Measurements from ENCODE around the gene HYCC2. TPM values are rescaled to one million over a fixed set of nuclear protein-coding genes. Genes with fewer than 3 reads are reported as not detected.

HYCC2 gene
- total and polyA plus RNA-seq, 3 experiments from 2014 or later: 25.5 to 32.9 (median 27.7) TPM

- ChIA-PET CTCF (interaction anchor here (1.0 to 1.8 kb wide), 3 partner anchors 8 to 125 kb away, joined by 3 to 6 read pairs (median 3); partner anchors contain the start of genes CFLAR and HYCC2), POLR2A (interaction anchor here (0.7 kb wide), 1 partner anchor 25 kb away, joined by 4 read pairs; no protein-coding TSS in a partner anchor)
- Histone ChIP-seq H3K9me3 (ENCODE audit: low read length) (no peaks in the 10 kb centered on the region), H3K4me3 (ENCODE audit: low read length) (no peak overlapping the region), H3K36me3 (ENCODE audit: insufficient read depth, low read length) (no peaks in the 10 kb centered on the region), H3K4me1 (ENCODE audit: insufficient read depth, low read length) (no peaks in the 10 kb centered on the region), H3K27me3 (ENCODE audit: insufficient read depth, low read length, poor library complexity, severe bottlenecking) (no peaks in the 10 kb centered on the region), H3K27ac (ENCODE audit: low read depth, low read length) (no peak overlapping the region)
- H3K36me3 Mint-ChIP-seq: peaks cover 0 to 5% (median 1%) of the 10 kb centered on the region in 3 donors
- H3K27ac Mint-ChIP-seq: no peak overlapping the region
- H3K4me1 Mint-ChIP-seq: peaks cover 0 to 9% (median 4%) of the 10 kb centered on the region in 3 donors
- no peaks in the 10 kb centered on the region for H3K9me3 Mint-ChIP-seq
- H3K4me3 Mint-ChIP-seq: no peak overlapping the region
- DNase-seq: no peak
- H3K27me3 Mint-ChIP-seq: no peaks in the 10 kb centered on the region
Measured at GRCh38 chr2:201107624-201108023, 36.2 kb upstream of the HYCC2 start.

GRCh38 chr2:201105759-201106158 lies 34.3 kb upstream of the HYCC2 start:
- H3K4me1 ChIP-seq (ENCODE audit: insufficient read depth, low read length): no peaks in the 10 kb centered on the region
- Mint-ChIP-seq H3K27ac (peak overlapping the region in 1 of 8 donors; percentile 25), H3K4me1 (no peaks in the 10 kb centered on the region), H3K27me3 (no peaks in the 10 kb centered on the region), H3K9me3 (no peaks in the 10 kb centered on the region), H3K36me3 (peaks cover 0 to 5% (median 1%) of the 10 kb centered on the region in 3 donors), H3K4me3 (no peak overlapping the region)
- H3K9me3 ChIP-seq (ENCODE audit: low read length): no peaks in the 10 kb centered on the region
- POLR2A ChIA-PET: no interaction called here
- no peaks in the 10 kb centered on the region for H3K27me3 ChIP-seq (ENCODE audit: insufficient read depth, low read length, poor library complexity, severe bottlenecking)
- DNase-seq: no peak
- no peak overlapping the region for H3K27ac ChIP-seq (ENCODE audit: low read depth, low read length)
- CTCF ChIA-PET: interaction anchor here (0.9 kb wide), 1 partner anchor 16 kb away, joined by 3 read pairs; no protein-coding TSS in a partner anchor
- H3K36me3 ChIP-seq (ENCODE audit: insufficient read depth, low read length): no peaks in the 10 kb centered on the region
- no peak overlapping the region for H3K4me3 ChIP-seq (ENCODE audit: low read length)

GRCh38 chr2:201100497-201100896 lies 29.0 kb upstream of the HYCC2 start:
- Mint-ChIP-seq H3K4me1 (no peaks in the 10 kb centered on the region), H3K4me3 (no peak overlapping the region), H3K9me3 (no peaks in the 10 kb centered on the region), H3K27me3 (no peaks in the 10 kb centered on the region), H3K36me3 (peaks cover 0 to 3% (median 0%) of the 10 kb centered on the region in 3 donors), H3K27ac (no peak overlapping the region)
- no peaks in the 10 kb centered on the region for H3K4me1 ChIP-seq (ENCODE audit: insufficient read depth, low read length)
- ChIA-PET POLR2A (no interaction called here), CTCF (no interaction called here)
- no peaks in the 10 kb centered on the region for H3K36me3 ChIP-seq (ENCODE audit: insufficient read depth, low read length)
- DNase-seq: no peak
- H3K9me3 ChIP-seq (ENCODE audit: low read length): no peaks in the 10 kb centered on the region
- H3K4me3 ChIP-seq (ENCODE audit: low read length): no peak overlapping the region
- H3K27me3 ChIP-seq (ENCODE audit: insufficient read depth, low read length, poor library complexity, severe bottlenecking): no peaks in the 10 kb centered on the region
- H3K27ac ChIP-seq (ENCODE audit: low read depth, low read length): no peak overlapping the region

GRCh38 chr2:201093573-201093972 lies 22.1 kb upstream of the HYCC2 start:
- DNase-seq: no peak
- CTCF ChIA-PET: no interaction called here
- H3K9me3 Mint-ChIP-seq: no peaks in the 10 kb centered on the region

GRCh38 chr2:201090574-201090973 lies 19.1 kb upstream of the HYCC2 start:
- ChIA-PET POLR2A (no interaction called here), CTCF (interaction anchor here (1.1 to 1.9 kb wide), 3 partner anchors 16 to 27 kb away, joined by 3 to 5 read pairs (median 4); no protein-coding TSS in a partner anchor)
- no peaks in the 10 kb centered on the region for H3K4me1 ChIP-seq (ENCODE audit: insufficient read depth, low read length)
- Mint-ChIP-seq H3K36me3 (peaks cover 0 to 29% (median 5%) of the 10 kb centered on the region in 3 donors), H3K4me3 (no peak overlapping the region), H3K9me3 (no peaks in the 10 kb centered on the region), H3K27ac (peak overlapping the region in 1 of 8 donors; percentile 61), H3K4me1 (no peaks in the 10 kb centered on the region), H3K27me3 (no peaks in the 10 kb centered on the region)
- H3K27ac ChIP-seq (ENCODE audit: low read depth, low read length): no peak overlapping the region
- no peaks in the 10 kb centered on the region for H3K9me3 ChIP-seq (ENCODE audit: low read length)
- no peak for DNase-seq
- H3K4me3 ChIP-seq (ENCODE audit: low read length): no peak overlapping the region
- H3K36me3 ChIP-seq (ENCODE audit: insufficient read depth, low read length): no peaks in the 10 kb centered on the region
- H3K27me3 ChIP-seq (ENCODE audit: insufficient read depth, low read length, poor library complexity, severe bottlenecking): no peaks in the 10 kb centered on the region

More at GRCh38 chr2:201093573-201093972, 22.1 kb upstream of the HYCC2 start:
- Mint-ChIP-seq H3K27me3 (no peaks in the 10 kb centered on the region), H3K4me3 (no peak overlapping the region), H3K36me3 (peaks cover 0 to 6% (median 3%) of the 10 kb centered on the region in 3 donors), H3K4me1 (no peaks in the 10 kb centered on the region), H3K27ac (peak overlapping the region in 1 of 8 donors; percentile 15)
- H3K36me3 ChIP-seq (ENCODE audit: insufficient read depth, low read length): no peaks in the 10 kb centered on the region
- no peaks in the 10 kb centered on the region for H3K4me1 ChIP-seq (ENCODE audit: insufficient read depth, low read length)
- H3K27me3 ChIP-seq (ENCODE audit: insufficient read depth, low read length, poor library complexity, severe bottlenecking): no peaks in the 10 kb centered on the region
- no peak overlapping the region for H3K27ac ChIP-seq (ENCODE audit: low read depth, low read length)
- POLR2A ChIA-PET: interaction anchor here (1.0 kb wide), 1 partner anchor 21 kb away, joined by 3 read pairs; no protein-coding TSS in a partner anchor
- no peak overlapping the region for H3K4me3 ChIP-seq (ENCODE audit: low read length)
- H3K9me3 ChIP-seq (ENCODE audit: low read length): no peaks in the 10 kb centered on the region

- CTCF ChIA-PET: interaction anchor here (0.9 to 1.9 kb wide), 4 partner anchors 16 to 73 kb away, joined by 3 to 7 read pairs (median 4); no protein-coding TSS in a partner anchor
- no peaks in the 10 kb centered on the region for H3K9me3 ChIP-seq (ENCODE audit: low read length)
- H3K27ac Mint-ChIP-seq: peak overlapping the region in 1 of 8 donors; percentile 14
Measured at GRCh38 chr2:201084863-201085262, 13.4 kb upstream of the HYCC2 start.

GRCh38 chr2:201074996-201075395 lies 3.5 kb upstream of the HYCC2 start:
- ChIA-PET CTCF (interaction anchor here (0.7 to 6.4 kb wide), 3 partner anchors 43 to 83 kb away, joined by 3 to 38 read pairs (median 3); partner anchors contain the start of gene CFLAR), POLR2A (interaction anchor here (0.7 kb wide), 1 partner anchor 8 kb away, joined by 5 read pairs; no protein-coding TSS in a partner anchor)
- Mint-ChIP-seq H3K4me3 (peak overlapping the region in 1 of 7 donors; percentile 20), H3K9me3 (peaks cover 0 to 2% (median 0%) of the 10 kb centered on the region in 5 donors), H3K4me1 (peaks cover 31 to 46% (median 39%) of the 10 kb centered on the region in 3 donors), H3K27me3 (peaks cover 0 to 1% of the 10 kb centered on the region in 2 donors), H3K36me3 (peaks cover 0 to 27% (median 0%) of the 10 kb centered on the region in 3 donors), H3K27ac (peak overlapping the region in 1 of 8 donors; percentile 61)
- no peaks in the 10 kb centered on the region for H3K9me3 ChIP-seq (ENCODE audit: low read length)
- H3K27me3 ChIP-seq (ENCODE audit: insufficient read depth, low read length, poor library complexity, severe bottlenecking): no peaks in the 10 kb centered on the region
- DNase-seq: no peak
- H3K4me3 ChIP-seq (ENCODE audit: low read length): no peak overlapping the region
- peaks cover 3% of the 10 kb centered on the region for H3K36me3 ChIP-seq (ENCODE audit: insufficient read depth, low read length)
- no peak overlapping the region for H3K27ac ChIP-seq (ENCODE audit: low read depth, low read length)
- peaks cover 22% of the 10 kb centered on the region for H3K4me1 ChIP-seq (ENCODE audit: insufficient read depth, low read length)

More at GRCh38 chr2:201084863-201085262, 13.4 kb upstream of the HYCC2 start:
- Mint-ChIP-seq H3K9me3 (no peaks in the 10 kb centered on the region), H3K36me3 (peaks cover 0 to 60% (median 5%) of the 10 kb centered on the region in 3 donors), H3K4me1 (peaks cover 2 to 15% (median 8%) of the 10 kb centered on the region in 3 donors), H3K4me3 (no peak overlapping the region), H3K27me3 (no peaks in the 10 kb centered on the region)
- no peak for DNase-seq
- Histone ChIP-seq H3K27ac (ENCODE audit: low read depth, low read length) (no peak overlapping the region), H3K4me3 (ENCODE audit: low read length) (no peak overlapping the region), H3K27me3 (ENCODE audit: insufficient read depth, low read length, poor library complexity, severe bottlenecking) (no peaks in the 10 kb centered on the region), H3K4me1 (ENCODE audit: insufficient read depth, low read length) (no peaks in the 10 kb centered on the region), H3K36me3 (ENCODE audit: insufficient read depth, low read length) (peaks cover 14% of the 10 kb centered on the region)
- POLR2A ChIA-PET: no interaction called here

GRCh38 chr2:201073071-201073470 lies 1.6 kb upstream of the HYCC2 start:
- Histone ChIP-seq H3K27ac (ENCODE audit: low read depth, low read length) (no peak overlapping the region), H3K36me3 (ENCODE audit: insufficient read depth, low read length) (no peaks in the 10 kb centered on the region), H3K9me3 (ENCODE audit: low read length) (no peaks in the 10 kb centered on the region), H3K4me3 (ENCODE audit: low read length) (peak overlapping the region; percentile 88), H3K27me3 (ENCODE audit: insufficient read depth, low read length, poor library complexity, severe bottlenecking) (no peaks in the 10 kb centered on the region), H3K4me1 (ENCODE audit: insufficient read depth, low read length) (peaks cover 41% of the 10 kb centered on the region)
- H3K4me1 Mint-ChIP-seq: peaks cover 43 to 58% (median 52%) of the 10 kb centered on the region in 3 donors
- POLR2A ChIA-PET: interaction anchor here (0.6 kb wide), 1 partner anchor 165 kb away, joined by 3 read pairs; no protein-coding TSS in a partner anchor
- CTCF ChIA-PET: interaction anchor here (0.9 to 6.4 kb wide), 3 partner anchors 9 to 58 kb away, joined by 3 to 38 read pairs (median 4); partner anchors contain the start of gene CFLAR
- peak overlapping the region in 6 of 7 donors; percentile 40 to 77 (median 64) for H3K4me3 Mint-ChIP-seq
- peaks cover 0 to 17% (median 0%) of the 10 kb centered on the region in 3 donors for H3K36me3 Mint-ChIP-seq
- H3K27me3 Mint-ChIP-seq: peaks cover 0 to 1% of the 10 kb centered on the region in 2 donors
- H3K9me3 Mint-ChIP-seq: peaks cover 0 to 2% (median 0%) of the 10 kb centered on the region in 5 donors
- DNase-seq: no peak
- H3K27ac Mint-ChIP-seq: peak overlapping the region in 4 of 8 donors; percentile 24 to 75 (median 60)

Data from CD8-positive, alpha-beta memory T cell (primary cell).